Thoracic aorta (tissue), 2 donors: ENCODE results near the gene RCBTB2. TPM values are rescaled to one million over a fixed set of nuclear protein-coding genes. Genes with fewer than 3 reads are reported as not detected.

Source experiments
- ATAC-seq: fragments of 150-250 bp; one replicate; pipeline ENCODE4 v1.8.0; 2017; ENCODE audit warnings: low read depth; ENCODE audit not compliant: insufficient number of reproducible peaks, low FRiP score
- DNase-seq: peaks from one replicate; pipeline ENCODE4 v3.0.0-alpha.2; 2020; ENCODE audit warnings: low spot score
- H3K27ac ChIP-seq, 2 donors: fragments of 200-600 bp; sonication (generic); 1 replicate in 1 of 2; 2 replicates in 1 of 2; pipeline ENCODE4 v1.5.1; 2016; ENCODE audit warnings: mild to moderate bottlenecking in 2 of 2, moderate library complexity in 2 of 2
- H3K27me3 ChIP-seq: fragments of 200-600 bp; sonication (generic); replicated peaks from 2 replicates; pipeline ENCODE4 v1.6.0; 2016; ENCODE audit warnings: mild to moderate bottlenecking; ENCODE audit not compliant: insufficient read depth
- H3K36me3 ChIP-seq: fragments of 200-600 bp; sonication (generic); one replicate; pipeline ENCODE4 v1.5.1; 2016
- H3K4me1 ChIP-seq, 2 donors: fragments of 200-600 bp; sonication (generic); 1 replicate in 1 of 2; 2 replicates in 1 of 2; pipeline versions ENCODE4 v1.5.1 to v1.6.0; 2016; ENCODE audit warnings: low read depth in 2 of 2, mild to moderate bottlenecking in 1 of 2; ENCODE audit not compliant: control insufficient read depth in 1 of 2
- H3K4me3 ChIP-seq: fragments of 200-600 bp; sonication (generic); 2 replicates; pipeline ENCODE4 v1.5.1; 2016; ENCODE audit warnings: mild to moderate bottlenecking
- H3K9me3 ChIP-seq: fragments of 200-600 bp; sonication (generic); 2 replicates; pipeline ENCODE4 v1.5.1; 2016
- CTCF ChIP-seq: fragments of 200-600 bp; sonication (generic); IDR thresholded peaks from one replicate; pipeline ENCODE4 v1.5.1; 2019; ENCODE audit warnings: antibody characterized with exemption
- total RNA-seq, 2 donors: library from RNA; depleted of rRNA; stranded (reverse); fragments of >200 nt; gene quantifications; one replicate each; pipeline versions ENCODE4 v1.1.0 to v1.2.3, GENCODE V29; 2016

RCBTB2 gene
- total RNA-seq, 2 donors from 2014 or later: 15.8 to 16.4 TPM

- ATAC-seq (peak; percentile 87), DNase-seq (no peak)
- no peak for TF ChIP-seq CTCF
- Histone ChIP-seq H3K9me3 (peaks cover 6% of the 10 kb centered on the region), H3K27me3 (no peaks in the 10 kb centered on the region), H3K36me3 (no peaks in the 10 kb centered on the region), H3K4me1 (peaks cover 27 to 54% of the 10 kb centered on the region in 2 donors), H3K27ac (peak overlapping the region; percentile 37 to 73), H3K4me3 (no peak overlapping the region)
These were observed 86.4 kb downstream of the RCBTB2 start for GRCh38 chr13:48446464-48446863.

GRCh38 chr13:48443442-48444208 lies 89.3 kb downstream of the RCBTB2 start:
- no peaks in the 10 kb centered on the region for H3K27me3 ChIP-seq
- no peak overlapping the region for H3K4me3 ChIP-seq
- ATAC-seq (no peak), DNase-seq (no peak)
- H3K27ac ChIP-seq: peak overlapping the region in 1 of 2 donors; percentile 34
- peaks cover 22 to 51% of the 10 kb centered on the region in 2 donors for H3K4me1 ChIP-seq
- no peaks in the 10 kb centered on the region for H3K9me3 ChIP-seq
- no peaks in the 10 kb centered on the region for H3K36me3 ChIP-seq
- TF ChIP-seq CTCF: no peak

Other genes with a start within 250 kb of the RCBTB2 start
- 10 to 100 TPM; 26.5 to 48.1 TPM for gene RB1, start 229.3 kb downstream of the RCBTB2 start, total RNA-seq
- 10 to 100 TPM; 24.8 to 46.6 TPM for gene LPAR6, start 120.0 kb downstream of the RCBTB2 start, total RNA-seq
- gene CYSLTR2, start 120.8 kb upstream of the RCBTB2 start, total RNA-seq: 1 to 10 TPM in 1 of 2 donors, under 1 TPM in 1; 0.14 to 4.0 TPM